NCI-H2227 treated with DMSO at 0.1 percent for 48 hours (cell line): Measurements from ENCODE around the gene TUBB2A.
"Not testable (repeated sequence)": the region's sequence is repeated elsewhere in the genome, so short reads cannot be mapped to it uniquely, and the experiment has no call there.

Experiments used
- DNase-seq: peaks from one replicate; lab custom pipeline; 2025; lab: John Stamatoyannopoulos, UW

Gene TUBB2A

DNA sequence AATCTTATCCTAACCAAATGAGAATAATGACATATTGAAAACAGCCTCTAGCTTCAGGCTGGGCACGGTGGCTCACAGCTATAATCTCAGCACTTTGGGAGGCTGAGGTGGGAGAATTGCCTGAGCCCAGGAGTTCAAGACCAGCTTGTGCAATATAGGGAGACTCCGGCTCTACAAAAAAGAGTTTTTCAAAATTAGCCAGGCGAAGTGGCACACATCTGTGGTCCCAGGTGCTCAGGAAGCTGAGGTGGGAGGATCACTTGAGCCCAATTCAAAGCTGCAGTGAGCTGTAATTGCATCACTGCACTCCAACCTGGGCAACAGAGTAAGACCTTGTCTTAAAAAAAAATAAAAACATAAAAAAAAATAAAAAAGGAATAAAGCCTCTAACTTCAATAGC, 4.7 kb downstream of the TUBB2A start:
- DNase-seq = no peak

DNA sequence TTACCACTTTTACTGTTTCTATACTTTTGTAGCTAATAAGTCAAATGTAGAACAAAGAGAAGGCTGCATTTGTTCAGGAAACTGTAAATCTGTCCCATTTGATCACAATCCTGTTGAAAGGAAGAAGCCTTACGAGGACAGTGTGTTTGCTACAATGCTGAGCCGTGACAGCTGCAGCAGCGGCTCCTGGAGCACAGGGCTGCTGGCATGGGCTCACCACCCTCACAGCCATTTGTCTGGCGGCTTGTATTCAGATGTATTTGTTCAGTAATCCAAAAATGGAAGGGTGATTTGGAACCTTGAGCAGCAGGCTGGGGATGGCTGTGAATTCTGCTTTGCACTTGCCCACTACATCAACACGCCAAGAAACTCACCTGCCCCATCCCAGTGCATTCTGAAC, 5.7 kb downstream of the TUBB2A start:
- no peak for DNase-seq

DNA sequence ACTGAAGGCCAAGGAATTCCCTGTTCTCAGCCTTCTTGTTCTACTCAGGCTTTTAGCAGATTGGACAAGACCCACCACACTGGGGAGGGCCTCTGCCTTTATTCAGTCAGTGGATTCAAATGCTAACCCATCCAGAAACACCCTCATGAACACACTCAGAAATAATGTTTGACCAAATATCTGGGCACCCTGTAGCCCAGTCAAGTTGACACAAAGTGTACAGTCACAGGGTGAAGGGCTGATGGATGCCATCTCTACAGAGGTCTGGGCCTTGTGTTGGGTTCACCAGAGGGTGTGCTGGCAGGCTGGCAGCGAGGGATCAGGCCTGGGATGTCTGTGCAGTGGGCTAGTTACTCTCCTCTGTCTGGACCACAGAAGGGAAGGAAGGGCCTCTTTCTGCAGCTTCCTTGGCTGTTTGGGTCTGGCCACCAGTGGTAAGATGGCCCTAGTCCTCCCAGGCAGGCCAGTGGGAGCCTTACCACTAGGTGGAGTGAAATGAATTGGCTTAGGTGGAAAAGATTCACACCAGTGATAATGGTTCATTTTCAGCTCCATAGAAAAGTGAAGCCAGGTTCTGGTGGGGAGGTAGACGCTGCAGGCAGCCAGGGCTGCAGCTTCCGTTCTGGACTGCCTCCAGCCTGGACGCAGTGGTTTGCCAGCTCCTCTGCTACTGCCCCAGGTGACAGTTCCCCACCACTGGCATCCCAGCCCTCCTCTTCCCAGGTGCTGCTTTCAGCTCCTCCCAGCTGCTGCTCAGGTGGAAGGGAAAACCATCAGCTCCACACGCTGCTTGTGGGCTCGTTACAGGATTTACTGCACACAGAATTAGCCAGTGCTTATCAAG, 9.2 kb downstream of the TUBB2A start:
- no peak for DNase-seq

DNA sequence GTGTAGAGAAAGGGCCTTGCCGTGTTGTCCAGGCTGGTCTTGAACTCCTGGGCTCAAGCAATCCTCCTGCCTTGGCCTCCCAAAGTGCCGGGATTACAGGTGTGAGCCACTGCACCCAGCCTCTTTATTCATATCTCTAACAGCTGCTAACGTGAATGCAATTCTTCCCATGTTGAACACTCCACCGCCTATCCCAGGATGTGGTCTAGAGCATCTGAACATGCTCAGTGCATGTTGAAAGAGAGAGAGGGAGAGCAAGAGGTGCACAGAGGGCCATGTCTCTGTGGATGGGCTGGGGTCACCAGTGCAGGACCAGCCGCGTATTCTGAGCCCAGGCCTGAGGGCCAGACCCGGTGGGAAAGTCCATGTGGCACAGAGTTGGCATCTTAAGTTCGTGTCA, 12.8 kb downstream of the TUBB2A start:
- DNase-seq = no peak

DNA sequence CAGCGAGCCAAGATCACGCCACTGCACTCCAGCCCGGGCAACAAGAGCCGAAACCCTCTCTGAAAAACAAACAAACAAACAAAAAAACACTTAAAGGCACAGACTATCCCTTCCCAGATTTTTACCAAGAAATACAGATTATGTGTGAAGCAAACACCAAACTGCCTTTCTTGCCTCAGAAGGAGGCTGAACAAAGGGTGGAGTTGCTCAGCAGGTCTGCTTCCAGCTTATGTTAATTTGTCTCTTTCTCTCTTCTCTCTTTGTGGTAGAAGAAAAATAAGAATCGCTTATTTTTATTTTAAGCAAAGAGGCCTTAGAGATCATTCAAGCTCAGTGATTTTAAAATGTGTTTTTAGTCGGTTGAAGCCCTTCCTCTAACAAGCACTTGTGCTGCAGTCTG, 14.2 kb downstream of the TUBB2A start:
- DNase-seq = no peak

DNA sequence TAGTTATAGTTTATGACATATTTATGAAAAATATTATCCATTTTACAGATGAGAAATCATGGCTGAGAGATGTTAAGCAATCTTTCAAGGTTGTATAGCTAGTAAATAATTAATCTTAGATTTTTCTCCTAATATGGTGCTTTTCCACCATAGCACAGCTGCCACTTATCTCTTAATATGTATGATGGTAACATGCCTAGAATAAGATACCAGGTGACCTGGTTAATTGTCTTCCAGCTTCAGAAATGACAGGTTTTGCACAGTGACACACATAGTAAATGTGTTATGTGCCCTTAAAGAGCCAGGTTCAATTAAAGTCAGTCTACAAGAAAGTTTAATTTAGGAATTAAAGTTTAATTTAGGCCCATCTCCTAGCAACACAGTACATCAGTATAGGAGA, 14.8 kb downstream of the TUBB2A start:
- DNase-seq = no peak

DNA sequence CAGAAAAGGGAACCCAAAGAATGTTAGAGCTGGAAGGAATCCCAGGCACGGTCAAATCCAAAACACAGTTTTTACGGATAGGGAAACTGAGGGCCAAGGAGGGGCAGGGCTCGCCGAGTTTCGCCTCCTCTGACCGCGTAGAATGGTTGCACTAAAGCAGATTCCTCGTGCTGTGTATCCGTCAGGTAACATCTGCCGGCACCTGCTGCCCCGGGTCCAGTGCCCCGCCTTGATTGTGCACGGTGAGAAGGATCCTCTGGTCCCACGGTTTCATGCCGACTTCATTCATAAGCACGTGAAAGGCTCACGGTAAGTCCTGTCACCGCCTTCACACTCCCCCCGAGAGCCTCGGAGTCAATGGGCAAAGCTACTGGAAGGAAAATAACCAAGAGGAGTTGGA, 17.1 kb downstream of the TUBB2A start:
- no peak for DNase-seq

DNA sequence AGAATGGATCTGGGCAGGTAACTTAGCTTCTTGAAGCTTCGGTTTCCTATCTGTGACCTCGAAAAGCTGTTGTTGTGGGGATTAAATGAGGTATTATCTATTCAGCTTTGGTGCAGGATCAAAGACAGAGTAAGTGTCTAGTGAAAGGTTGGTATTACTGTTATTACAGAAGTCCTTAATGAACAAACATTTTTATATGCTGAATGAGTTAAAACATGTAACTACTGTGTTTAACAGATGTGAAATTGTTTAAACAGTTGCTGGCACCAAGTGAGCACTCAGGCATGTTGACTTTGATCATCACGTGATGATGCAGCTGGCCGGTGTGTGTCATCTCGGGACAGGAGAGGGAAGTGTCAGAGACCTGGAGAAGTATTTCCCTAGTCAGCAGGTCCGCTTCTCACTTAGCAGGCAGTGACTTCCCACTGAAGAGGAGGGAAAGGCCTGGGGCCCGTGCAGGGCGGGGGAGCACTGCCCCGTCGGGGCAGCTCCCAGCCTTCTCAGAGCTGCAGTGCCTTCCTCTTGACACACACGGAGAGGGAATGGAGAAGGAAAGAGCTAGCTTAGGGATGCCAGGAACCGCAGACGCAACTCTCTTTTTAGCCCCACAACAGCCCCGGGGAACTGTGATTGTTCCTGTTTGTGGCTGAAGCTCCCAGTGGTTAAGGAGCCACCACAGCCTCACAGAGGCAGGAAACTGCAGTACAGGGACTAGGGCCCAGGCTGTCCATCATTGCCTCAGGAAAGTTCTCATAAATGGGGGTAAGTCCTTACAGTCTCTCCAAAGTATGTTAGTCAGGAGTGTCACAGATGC, 18.0 kb downstream of the TUBB2A start:
- DNase-seq = no peak

DNA sequence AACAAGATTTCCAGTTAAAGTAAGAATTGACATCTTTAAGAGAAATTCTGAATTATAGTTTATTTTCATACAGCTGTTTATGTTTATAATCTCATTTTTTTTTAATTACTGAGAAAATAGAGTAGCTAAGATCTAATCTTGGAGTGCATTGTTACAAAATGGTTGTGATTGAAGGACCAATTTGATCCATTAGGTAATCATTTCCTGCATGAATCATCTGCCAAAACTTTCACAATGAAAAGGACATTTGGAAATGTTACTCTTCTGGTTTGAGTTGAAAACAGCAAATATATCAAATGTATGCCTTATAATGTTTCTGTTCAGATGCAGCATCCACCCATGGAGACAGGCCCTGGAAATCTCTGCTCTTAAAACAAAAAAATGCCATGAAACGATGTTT, 19.0 kb downstream of the TUBB2A start:
- no peak for DNase-seq

DNA sequence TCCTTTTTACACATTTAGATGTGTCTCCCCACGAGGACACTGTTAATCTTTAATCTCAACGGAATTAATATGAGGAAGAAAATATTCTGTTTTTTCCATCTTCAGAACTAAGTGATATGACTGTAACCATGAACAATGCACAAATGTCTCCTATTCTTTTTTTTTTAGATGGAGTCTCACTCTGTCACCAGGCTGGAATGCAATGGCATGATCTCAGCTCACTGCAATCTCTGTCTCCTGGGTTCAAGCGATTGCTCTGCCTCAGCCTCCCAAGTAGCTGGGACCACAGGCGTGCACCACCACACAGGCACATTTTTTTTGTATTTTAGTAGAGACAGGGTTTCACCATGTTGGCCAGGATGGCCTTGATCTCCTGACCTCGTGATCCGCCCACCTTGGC, 19.5 kb downstream of the TUBB2A start:
- not testable (repeated sequence) for DNase-seq

DNA sequence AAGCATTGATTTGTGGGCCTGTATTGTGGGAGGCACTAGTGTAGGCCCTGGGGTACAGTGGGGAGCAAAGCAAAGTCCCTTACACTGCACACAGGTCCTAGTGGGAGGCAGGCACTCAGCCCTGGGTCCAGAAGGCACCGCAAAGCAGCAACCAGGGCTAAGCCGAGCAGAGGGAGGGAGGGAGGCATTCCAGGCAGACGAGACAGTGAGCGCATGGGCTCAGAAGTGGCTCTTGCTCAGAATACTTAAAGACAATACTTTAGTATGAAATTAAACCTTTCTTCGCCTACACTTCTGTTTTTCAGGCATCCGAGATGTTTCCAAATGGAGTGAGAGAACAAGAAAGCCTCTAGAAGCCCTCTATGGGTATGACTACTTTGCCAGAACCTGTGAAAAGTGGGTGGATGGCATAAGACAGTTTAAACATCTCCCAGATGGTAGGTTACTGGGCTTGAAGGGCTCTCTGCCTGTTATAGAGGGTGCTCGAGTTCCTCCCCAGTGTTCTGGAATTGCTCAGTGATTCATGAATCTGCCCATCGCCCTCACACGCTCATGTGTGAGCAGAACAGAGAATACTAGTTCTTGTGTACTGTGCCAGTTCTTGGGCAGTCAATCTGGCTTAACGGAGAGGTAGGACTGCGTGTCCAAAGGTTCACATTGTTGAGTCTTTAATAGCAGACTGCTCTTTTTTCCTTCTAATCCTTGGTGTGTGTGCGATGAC, 20.1 kb downstream of the TUBB2A start:
- DNase-seq = no peak

DNA sequence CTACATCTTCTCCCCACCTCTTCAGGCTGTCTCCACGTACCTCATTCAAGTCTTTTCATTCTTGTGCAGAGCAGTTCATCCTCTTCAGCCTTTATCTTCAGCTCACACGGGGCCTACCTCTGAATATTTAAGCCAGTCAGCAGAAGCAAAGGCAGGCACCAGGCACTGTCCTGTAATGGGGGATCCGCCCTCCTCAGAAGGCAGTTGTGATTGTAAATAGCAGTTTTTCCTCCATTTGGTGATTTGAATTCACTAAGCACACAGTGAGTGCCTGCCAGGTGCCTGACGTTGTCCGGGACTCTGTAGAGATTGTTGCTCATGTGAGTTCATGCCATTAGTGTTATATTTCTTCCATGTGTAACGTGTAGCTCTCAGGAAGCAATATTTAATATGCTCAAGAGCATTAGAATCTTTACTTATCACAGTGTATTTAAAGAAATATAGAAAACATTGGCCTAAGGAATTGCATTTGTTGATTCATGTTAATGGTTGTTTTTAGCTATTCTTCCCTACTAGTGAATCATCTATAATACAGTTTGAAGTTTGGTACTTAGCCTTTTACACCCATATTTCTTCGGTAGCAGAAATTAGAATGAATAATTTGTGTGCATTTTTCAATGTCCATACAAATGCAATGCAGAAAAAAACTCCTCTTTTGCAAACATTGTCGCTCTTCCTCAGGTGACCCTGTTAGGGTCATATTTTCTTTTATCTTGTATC, 20.9 kb downstream of the TUBB2A start:
- DNase-seq = no peak

DNA sequence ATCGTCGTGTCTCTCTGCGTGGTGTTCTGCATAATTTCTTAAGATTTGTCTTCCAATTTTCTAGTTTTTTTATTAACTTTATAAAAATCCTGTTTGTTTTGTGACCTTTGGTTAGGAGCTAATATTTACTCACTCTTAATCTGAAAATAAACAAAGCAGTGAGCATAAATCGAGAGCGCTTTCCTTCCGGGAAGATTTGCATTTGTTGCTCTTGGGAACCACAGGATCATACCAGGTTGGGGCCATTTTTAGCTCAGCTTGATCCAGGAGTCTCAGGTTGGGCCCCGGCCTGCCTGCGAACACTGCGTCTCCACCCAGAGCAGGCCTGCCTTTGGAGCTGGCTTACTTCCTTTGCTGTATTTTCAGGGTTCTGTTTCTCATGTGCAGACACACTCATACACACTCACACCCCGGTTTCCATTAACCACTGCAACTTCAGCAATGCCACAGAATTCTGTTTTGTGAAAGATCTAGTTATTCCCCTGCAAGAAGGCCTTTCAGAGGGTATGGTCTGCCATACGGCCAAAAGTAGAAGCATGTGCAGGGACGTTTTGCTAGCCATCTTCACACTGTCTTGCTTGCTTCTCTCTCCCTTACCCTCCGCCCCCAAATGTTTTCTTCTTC, 21.6 kb downstream of the TUBB2A start:
- no peak for DNase-seq

DNA sequence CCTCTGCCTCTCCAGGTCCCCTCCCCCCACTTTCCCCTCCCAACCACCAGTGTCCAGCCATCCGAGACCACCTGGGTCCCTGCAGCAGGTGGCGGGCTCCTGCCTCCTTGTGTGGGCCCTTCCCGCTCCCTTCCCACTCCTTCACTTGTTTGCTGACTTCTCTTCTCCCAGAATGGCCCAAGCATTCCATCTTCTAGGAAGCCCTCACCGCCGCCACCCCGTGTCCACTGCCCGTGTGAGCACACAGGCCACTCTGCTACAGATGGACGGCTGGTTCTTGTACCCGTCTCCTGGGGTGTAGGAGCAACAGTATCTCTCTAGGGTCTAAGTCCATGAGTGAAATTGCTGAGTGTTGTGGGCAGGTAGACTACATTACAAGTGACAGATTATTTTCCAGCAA, 23.8 kb downstream of the TUBB2A start:
- no peak for DNase-seq

DNA sequence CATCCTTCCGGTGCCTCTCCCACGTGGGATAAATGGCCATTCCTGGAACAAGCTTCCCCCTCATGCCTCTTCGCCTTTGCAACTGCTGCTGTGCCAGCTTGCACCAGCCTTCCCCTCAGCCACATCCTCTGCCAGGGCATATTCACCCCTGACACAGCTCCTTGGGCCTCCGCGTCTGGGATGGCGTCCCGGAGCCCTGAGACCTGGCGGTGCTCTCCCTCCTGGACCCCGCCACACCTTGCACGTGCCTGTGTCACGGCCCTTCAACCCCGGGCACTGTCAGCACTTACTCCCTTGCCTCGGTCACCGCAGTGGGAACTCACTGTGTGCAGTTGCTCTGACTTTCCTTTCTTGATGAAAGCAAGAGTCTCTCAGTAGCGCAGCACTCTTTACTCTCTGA, 25.6 kb downstream of the TUBB2A start:
- no peak for DNase-seq

DNA sequence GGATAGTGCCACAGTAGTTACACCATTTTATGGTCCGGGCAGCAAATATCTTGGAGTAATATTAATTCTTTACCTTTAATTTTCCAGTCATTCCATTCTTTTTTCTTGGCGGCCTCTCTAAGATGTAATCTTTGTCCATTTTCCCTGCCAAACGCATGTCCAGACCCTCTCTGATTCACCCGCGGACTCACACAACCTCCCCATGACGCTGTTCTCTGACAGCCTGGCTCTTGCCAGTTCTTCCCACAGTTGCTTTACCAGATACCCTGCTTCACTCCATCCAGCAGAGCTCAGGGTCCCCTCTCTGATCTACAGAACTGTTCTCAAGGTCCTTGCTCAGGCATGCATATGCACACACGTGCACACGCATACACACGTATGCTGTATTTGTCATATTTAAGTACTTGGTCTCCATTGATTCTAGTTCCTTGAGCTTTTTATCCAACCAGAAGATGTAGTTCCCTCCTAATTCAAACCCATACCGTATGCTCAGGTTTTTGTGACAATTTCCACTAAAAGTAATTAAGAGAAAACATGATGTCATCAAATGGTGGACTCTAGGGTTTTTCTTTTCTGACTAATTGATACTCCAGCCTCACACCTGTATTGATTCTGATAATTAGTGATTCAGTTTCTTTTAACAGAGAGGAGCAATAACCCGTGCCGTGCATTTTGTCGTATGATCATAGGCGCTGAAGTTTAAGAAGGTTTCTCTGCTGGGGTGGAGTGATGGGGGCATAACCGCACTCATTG, 28.8 kb downstream of the TUBB2A start:
- no peak for DNase-seq

DNA sequence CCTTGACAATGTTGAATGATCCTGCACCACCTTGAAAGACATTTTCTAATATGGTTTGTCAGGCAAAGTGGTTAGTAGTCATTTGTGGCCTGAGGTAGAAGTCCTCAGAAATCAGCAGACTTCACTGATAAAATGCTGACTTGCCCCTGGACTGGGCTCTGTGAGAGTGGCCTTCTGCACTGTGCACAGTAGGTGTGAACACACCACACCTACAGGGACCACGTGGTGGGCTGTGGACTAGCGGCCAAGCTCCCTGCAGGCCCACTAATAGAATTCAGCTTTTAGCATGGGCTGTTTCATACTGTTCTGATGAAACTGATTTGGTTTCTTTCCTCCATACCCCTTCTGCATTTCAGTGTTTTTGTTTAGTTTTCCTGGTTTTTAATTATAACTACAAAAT, 31.5 kb downstream of the TUBB2A start:
- no peak for DNase-seq

DNA sequence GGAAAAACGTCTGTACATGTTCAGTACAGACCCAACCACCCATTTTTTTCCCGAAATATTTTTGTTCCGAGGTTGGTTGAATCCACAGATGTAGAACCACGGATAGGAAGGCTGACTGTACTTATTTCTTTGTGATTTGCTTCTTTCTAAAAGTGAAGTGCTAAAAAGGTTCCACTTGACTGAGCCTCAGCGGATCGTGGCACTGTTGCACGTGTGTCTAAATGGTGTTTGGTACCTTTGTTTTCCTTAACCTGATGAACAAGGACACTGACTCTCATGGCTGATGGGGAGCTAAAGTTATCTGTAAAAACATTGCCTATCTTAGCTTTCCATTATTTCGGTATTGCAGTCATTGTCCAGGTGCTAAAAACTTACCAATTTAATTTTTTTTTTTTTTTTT, 32.7 kb downstream of the TUBB2A start:
- DNase-seq = no peak

DNA sequence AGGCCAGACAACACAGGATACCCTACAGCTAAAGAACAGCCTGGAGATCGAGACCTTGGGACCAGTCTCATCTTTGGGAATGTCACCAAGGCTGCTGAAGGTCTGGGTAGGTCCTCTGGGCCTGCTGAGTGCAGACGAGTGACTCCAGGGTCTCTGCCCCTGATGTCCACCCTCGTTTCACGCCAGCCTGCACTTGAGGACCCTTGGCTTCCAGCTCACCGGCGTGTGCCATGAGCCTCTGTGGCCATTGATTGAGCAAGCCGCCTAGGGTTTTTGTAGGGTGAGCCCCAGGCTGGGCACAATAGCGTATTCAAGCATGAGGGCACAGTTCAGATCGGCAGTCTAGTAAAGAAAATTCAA, 34.5 kb downstream of the TUBB2A start:
- DNase-seq = no peak

DNA sequence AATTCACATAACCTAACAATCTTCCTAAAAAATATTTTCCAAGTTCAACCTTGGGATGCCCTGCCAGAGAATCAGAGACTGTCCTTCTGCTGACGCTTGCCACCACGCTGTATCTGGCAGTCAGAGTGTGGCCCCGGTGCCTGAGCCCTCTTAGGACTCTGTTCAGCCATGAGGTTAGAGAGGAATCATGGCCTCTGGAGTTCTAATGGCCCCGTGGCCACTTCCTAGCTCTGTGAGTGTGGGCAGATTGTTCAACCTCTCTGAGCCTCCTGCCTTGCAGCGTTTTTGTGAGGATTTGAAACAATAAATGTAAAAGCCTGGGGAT, 36.6 kb downstream of the TUBB2A start:
- no peak for DNase-seq

DNA sequence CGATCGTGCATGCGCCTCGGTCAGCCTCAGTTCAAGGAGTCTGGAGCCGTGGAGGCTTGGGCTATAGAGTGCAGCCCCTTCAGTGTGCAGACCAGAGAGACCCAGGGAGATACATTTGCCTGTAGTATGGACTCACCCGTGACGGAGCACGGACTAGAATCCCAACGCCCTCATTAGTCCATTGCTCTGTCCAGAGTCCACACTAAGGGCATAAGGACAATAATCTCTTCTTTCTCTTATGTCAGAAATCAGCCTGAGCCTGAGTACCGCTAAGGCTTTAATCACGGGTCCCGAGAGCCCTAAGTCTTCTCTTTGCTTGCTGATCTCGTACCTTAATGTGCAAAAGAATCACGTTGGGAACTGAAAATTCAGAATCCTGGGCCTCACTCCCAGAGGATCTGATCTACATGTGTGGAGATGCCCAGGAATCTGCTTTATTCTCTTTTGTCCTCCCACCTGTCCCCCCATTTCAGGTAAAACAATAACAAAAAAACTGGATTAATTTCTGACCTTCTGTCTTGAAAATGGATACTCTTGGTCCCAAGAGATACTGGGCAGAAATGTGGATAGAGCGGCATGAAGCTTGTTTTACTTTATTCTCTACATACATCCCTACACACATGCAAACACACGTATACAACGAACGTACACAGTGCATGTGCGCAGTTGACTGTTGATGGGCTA, 38.2 kb downstream of the TUBB2A start:
- peak; percentile 40 for DNase-seq
